AG04450 (cell line): ENCODE data around the gene PKDCC. TPM values are rescaled to one million over a fixed set of nuclear protein-coding genes. Genes with fewer than 3 reads are reported as not detected.
A peak's percentile ranks its signal among the peaks of the same experiment; 100 is the strongest.

Source experiments
- CTCF ChIA-PET: fragments of 300-600, 350-600 bp; formaldehyde crosslinking; extraction: SDS; loops from one replicate; lab custom pipeline; 2022; ENCODE audit warnings: antibody characterized with exemption, inconsistent platforms; lab: Charles Lee
- POLR2A ChIA-PET: fragments of 350-600 bp; formaldehyde crosslinking; extraction: SDS; loops from one replicate; lab custom pipeline; 2021; ENCODE audit warnings: antibody characterized with exemption, inconsistent platforms; lab: Yijun Ruan, JAX
- DNase-seq: peaks from one replicate; pipeline ENCODE4 v3.0.0-alpha.2; 2011; ENCODE audit warnings: low read depth, low spot score
- H3K27ac ChIP-seq: one replicate; pipeline ENCODE4 v1.5.1; 2012; ENCODE audit warnings: low read depth, low read length, control low read depth
- H3K27me3 ChIP-seq: one replicate; pipeline ENCODE4 v1.6.0; 2012; ENCODE audit warnings: low read length; ENCODE audit not compliant: control insufficient read depth, insufficient read depth
- H3K4me3 ChIP-seq: 2 replicates; pipeline ENCODE4 v1.5.1; 2011; ENCODE audit warnings: mild to moderate bottlenecking, low read depth, low read length, control low read depth
- H3K9me3 ChIP-seq: 2 replicates; pipeline ENCODE4 v1.5.1; 2012; ENCODE audit warnings: low read length; ENCODE audit not compliant: control insufficient read depth, insufficient read depth
- polyA plus RNA-seq: library from polyadenylated mRNA; depleted of rRNA; stranded (reverse); fragments of >200 nt; gene quantifications from 2 replicates; pipeline ENCODE4 v1.2.3, GENCODE V29; 2011
- TF ChIP-seq, protein P1 (sequence below): IDR thresholded peaks from 2 replicates; pipeline ENCODE4 v1.5.1; 2011; ENCODE audit warnings: low read depth, low read length, control low read depth, inconsistent platforms

Gene PKDCC
- polyA plus RNA-seq, 1 experiment: 87.0 TPM

- Histone ChIP-seq H3K9me3 (peaks cover 15% of the 10 kb centered on the region), H3K27ac (no peak overlapping the region), H3K4me3 (no peak overlapping the region), H3K27me3 (no peaks in the 10 kb centered on the region)
- POLR2A ChIA-PET: no interaction called here
- TF ChIP-seq, protein P1, sequence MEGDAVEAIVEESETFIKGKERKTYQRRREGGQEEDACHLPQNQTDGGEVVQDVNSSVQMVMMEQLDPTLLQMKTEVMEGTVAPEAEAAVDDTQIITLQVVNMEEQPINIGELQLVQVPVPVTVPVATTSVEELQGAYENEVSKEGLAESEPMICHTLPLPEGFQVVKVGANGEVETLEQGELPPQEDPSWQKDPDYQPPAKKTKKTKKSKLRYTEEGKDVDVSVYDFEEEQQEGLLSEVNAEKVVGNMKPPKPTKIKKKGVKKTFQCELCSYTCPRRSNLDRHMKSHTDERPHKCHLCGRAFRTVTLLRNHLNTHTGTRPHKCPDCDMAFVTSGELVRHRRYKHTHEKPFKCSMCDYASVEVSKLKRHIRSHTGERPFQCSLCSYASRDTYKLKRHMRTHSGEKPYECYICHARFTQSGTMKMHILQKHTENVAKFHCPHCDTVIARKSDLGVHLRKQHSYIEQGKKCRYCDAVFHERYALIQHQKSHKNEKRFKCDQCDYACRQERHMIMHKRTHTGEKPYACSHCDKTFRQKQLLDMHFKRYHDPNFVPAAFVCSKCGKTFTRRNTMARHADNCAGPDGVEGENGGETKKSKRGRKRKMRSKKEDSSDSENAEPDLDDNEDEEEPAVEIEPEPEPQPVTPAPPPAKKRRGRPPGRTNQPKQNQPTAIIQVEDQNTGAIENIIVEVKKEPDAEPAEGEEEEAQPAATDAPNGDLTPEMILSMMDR: no peak
- CTCF ChIA-PET: interaction anchor here (0.6 to 6.1 kb wide), 33 partner anchors 9 to 566 kb away, joined by 3 to 105 read pairs (median 4); partner anchors contain the start of gene COX7A2L
- DNase-seq: no peak
Observed at GRCh38 chr2:42096869-42097591, 49.2 kb downstream of the PKDCC start.

GRCh38 chr2:42098571-42099437, 51.0 kb downstream of the PKDCC start:
- ChIA-PET POLR2A (no interaction called here), CTCF (interaction anchor here (1.0 to 6.1 kb wide), 2 partner anchors 229 to 246 kb away, joined by 3 to 105 read pairs; no protein-coding TSS in a partner anchor)
- peaks cover 15% of the 10 kb centered on the region for H3K9me3 ChIP-seq
- H3K27ac ChIP-seq: no peak overlapping the region
- H3K27me3 ChIP-seq: no peaks in the 10 kb centered on the region
- TF ChIP-seq, protein P1: no peak
- DNase-seq: no peak
- no peak overlapping the region for H3K4me3 ChIP-seq

GRCh38 chr2:42099438-42100173, 51.8 kb downstream of the PKDCC start:
- no peak for DNase-seq
- Histone ChIP-seq H3K4me3 (no peak overlapping the region), H3K27me3 (no peaks in the 10 kb centered on the region), H3K9me3 (peaks cover 15% of the 10 kb centered on the region), H3K27ac (no peak overlapping the region)
- TF ChIP-seq, protein P1: no peak
- POLR2A ChIA-PET: interaction anchor here (0.5 kb wide), 1 partner anchor 63 kb away, joined by 3 read pairs; no protein-coding TSS in a partner anchor
- CTCF ChIA-PET: interaction anchor here (6.1 kb wide), 1 partner anchor 228 kb away, joined by 105 read pairs; no protein-coding TSS in a partner anchor

DNA sequence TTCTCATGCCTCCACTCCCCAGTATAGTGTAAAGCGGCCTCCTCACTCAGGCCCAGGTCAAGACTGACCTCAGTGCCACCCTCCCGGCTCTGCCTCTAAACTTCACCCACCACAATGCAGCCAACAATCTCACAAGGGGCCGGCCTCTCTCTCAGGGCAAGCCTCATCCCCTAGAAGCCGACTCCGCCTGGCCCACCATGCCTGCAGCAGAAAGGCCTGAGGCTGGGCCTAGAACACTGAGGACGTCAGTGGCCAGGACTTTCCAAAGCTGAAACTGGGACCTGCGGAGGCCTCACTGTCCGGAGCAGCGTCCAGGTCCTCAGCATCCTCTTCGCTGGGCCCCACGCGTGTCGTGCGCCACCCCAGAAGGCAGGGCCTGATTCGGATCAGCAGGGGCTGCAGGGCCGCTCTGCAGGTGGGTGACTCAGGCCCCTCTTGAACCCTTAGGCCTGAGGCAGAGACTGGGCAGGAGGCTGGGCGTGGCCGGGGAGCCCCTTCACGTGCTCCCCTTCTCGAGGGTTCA, 52.9 kb downstream of the PKDCC start:
- Histone ChIP-seq H3K27me3 (no peaks in the 10 kb centered on the region), H3K27ac (peak overlapping the region; percentile 39), H3K9me3 (peaks cover 15% of the 10 kb centered on the region), H3K4me3 (no peak overlapping the region)
- POLR2A ChIA-PET: no interaction called here
- CTCF ChIA-PET: no interaction called here
- DNase-seq: no peak
- TF ChIP-seq, protein P1: no peak
